ENCODE measurements around the gene HYCC1.

DNA sequence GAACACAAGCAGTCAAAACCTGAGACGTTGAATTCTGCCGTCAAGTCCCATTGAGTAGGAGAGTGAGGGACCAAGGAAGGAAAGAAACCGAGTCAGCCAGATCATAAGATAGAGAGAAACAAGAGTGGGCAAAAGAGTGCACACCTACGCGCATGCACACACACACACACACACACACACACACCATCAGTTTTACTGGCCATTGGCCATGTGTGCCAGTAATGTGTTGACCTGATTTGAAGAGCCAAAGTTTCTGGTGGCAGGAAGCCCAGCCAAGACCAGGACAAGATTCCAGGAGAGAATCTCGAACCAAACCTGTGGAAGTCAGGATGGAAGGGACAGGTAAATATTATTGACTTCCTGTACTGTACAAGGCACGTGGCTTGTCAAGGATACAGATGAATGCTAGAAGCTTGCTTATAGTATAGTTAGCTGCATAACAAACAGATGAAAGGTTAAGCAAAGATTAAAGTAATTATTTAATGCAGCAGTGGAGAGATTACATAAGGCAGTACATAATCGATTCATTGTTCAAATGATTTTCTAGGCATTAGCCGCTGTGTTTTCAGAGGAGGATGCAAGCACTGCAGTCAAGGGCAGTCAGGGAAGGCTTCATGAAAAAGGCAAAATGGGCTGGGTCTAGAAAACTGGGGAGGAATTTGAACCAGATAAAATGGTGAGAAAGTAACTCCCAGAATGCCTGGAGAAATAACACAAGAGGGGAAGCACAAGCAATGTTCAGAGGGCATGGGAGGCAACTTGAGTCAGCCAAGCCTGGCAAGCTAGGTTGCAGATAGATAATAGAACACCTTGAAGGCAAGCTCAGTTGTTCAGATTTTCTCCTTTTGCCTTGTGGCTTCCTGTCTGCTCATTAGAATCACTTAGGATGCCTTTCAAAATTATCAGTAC is 2.7 kb upstream of the HYCC1 start:
- TF ChIP-seq, protein P1, sequence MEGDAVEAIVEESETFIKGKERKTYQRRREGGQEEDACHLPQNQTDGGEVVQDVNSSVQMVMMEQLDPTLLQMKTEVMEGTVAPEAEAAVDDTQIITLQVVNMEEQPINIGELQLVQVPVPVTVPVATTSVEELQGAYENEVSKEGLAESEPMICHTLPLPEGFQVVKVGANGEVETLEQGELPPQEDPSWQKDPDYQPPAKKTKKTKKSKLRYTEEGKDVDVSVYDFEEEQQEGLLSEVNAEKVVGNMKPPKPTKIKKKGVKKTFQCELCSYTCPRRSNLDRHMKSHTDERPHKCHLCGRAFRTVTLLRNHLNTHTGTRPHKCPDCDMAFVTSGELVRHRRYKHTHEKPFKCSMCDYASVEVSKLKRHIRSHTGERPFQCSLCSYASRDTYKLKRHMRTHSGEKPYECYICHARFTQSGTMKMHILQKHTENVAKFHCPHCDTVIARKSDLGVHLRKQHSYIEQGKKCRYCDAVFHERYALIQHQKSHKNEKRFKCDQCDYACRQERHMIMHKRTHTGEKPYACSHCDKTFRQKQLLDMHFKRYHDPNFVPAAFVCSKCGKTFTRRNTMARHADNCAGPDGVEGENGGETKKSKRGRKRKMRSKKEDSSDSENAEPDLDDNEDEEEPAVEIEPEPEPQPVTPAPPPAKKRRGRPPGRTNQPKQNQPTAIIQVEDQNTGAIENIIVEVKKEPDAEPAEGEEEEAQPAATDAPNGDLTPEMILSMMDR (conservative IDR thresholded peaks at IDR 0.05): no peak
- TF ChIP-seq ZFX (IDR thresholded peaks at IDR 0.05): no peak

Measured in C4-2B (cell line).